HepG2 (cell line): ENCODE results near the gene ST6GALNAC2. TPM values are rescaled to one million over a fixed set of nuclear protein-coding genes. Genes with fewer than 3 reads are reported as not detected.

Source experiments
- ISX ChIP-seq: sonication (generic); formaldehyde crosslinking; conservative IDR thresholded peaks from 2 replicates; pipeline ENCODE4 v1.5.0; 2020; ENCODE audit warnings: missing genetic modification reagents
- KLF13 ChIP-seq: sonication (generic); formaldehyde crosslinking; IDR thresholded peaks from 2 replicates; pipeline ENCODE4 v1.4.0; 2020; ENCODE audit warnings: mild to moderate bottlenecking, missing genetic modification reagents
- KLF6 ChIP-seq: IDR thresholded peaks from 2 replicates; pipeline ENCODE4 v1.8.0; 2016; ENCODE audit warnings: missing biosample characterization, missing genetic modification reagents
- LCORL ChIP-seq, 2 experiments: fragments of 450-650 bp in 1 of 2; sonication (generic) in 1 of 2; formaldehyde crosslinking in 1 of 2; IDR thresholded peaks; 2 replicates each; pipeline versions ENCODE4 v1.5.0 to v1.6.1; 2017 to 2020; ENCODE audit warnings: antibody characterized with exemption in 1 of 2, missing genetic modification reagents in 1 of 2
- RARG ChIP-seq: sonication (generic); formaldehyde crosslinking; IDR thresholded peaks from 2 replicates; pipeline ENCODE4 v1.4.0; 2020; ENCODE audit warnings: low read depth, mild to moderate bottlenecking, missing genetic modification reagents
- SIN3A ChIP-seq: IDR thresholded peaks from 2 replicates; pipeline ENCODE4 v1.6.1; 2011; ENCODE audit warnings: low read depth, mild to moderate bottlenecking, control low read depth, low read length, borderline replicate concordance
- ZFP36L2 ChIP-seq: sonication (generic); formaldehyde crosslinking; IDR thresholded peaks from 2 replicates; pipeline ENCODE4 v1.4.0; 2020; ENCODE audit warnings: missing genetic modification reagents
- ZNF205 ChIP-seq: IDR thresholded peaks from 2 replicates; pipeline ENCODE4 v1.6.1; 2018; ENCODE audit warnings: missing biosample characterization, missing genetic modification reagents
- ZNF329 ChIP-seq: sonication (generic); formaldehyde crosslinking; IDR thresholded peaks from 2 replicates; pipeline ENCODE4 v1.9.0; 2021; ENCODE audit warnings: low read depth, mild to moderate bottlenecking, missing genetic modification reagents
- ZNF382 ChIP-seq: sonication (generic); formaldehyde crosslinking; IDR thresholded peaks from 2 replicates; pipeline ENCODE4 v1.5.0; 2020; ENCODE audit warnings: missing genetic modification reagents, mild to moderate bottlenecking, borderline replicate concordance
- ZNF562 ChIP-seq: sonication (generic); formaldehyde crosslinking; IDR thresholded peaks from 2 replicates; pipeline ENCODE4 v1.8.0; 2022; ENCODE audit warnings: missing genetic modification reagents, borderline replicate concordance
- ZNF775 ChIP-seq: sonication (generic); formaldehyde crosslinking; IDR thresholded peaks from 2 replicates; pipeline ENCODE4 v1.4.0; 2020; ENCODE audit warnings: missing genetic modification reagents, mild to moderate bottlenecking, moderate library complexity, borderline replicate concordance
- ZNF780A ChIP-seq: sonication (generic); formaldehyde crosslinking; IDR thresholded peaks from 2 replicates; pipeline ENCODE4 v1.8.0; 2022; ENCODE audit warnings: mild to moderate bottlenecking, missing genetic modification reagents, moderate library complexity
- ZSCAN9 ChIP-seq: IDR thresholded peaks from 2 replicates; pipeline ENCODE4 v1.6.1; 2016; ENCODE audit warnings: borderline replicate concordance
- ZUFSP ChIP-seq: sonication (generic); formaldehyde crosslinking; IDR thresholded peaks from 2 replicates; pipeline ENCODE4 v1.9.0; 2021; ENCODE audit warnings: missing genetic modification reagents, mild to moderate bottlenecking, borderline replicate concordance
- polyA plus RNA-seq, 8 experiments: library from polyadenylated mRNA; depleted of rRNA in 3 of 8; stranded (reverse) in 7 of 8; unstranded in 1 of 8; fragments of >200 nt; fragmentation: Illumina TruSeq in 4 of 8; extraction: Trizol in 4 of 8; gene quantifications; 2 replicates each; pipeline versions ENCODE4 v1.2.1 to v1.2.3, GENCODE V29; 2011 to 2016; ENCODE audit warnings: low read depth in 4 of 8, missing spikeins in 1 of 8, mixed read lengths in 1 of 8; ENCODE audit not compliant: insufficient read depth in 1 of 8
- total RNA-seq, 5 experiments: library from RNA; depleted of rRNA; stranded (reverse); fragments of >200 nt; fragmentation: Illumina TruSeq; extraction: Trizol; gene quantifications; 2 replicates each; pipeline ENCODE4 v1.2.3, GENCODE V29; 2016; ENCODE audit warnings: low read depth in 1 of 5
- TF ChIP-seq, protein P1 (sequence below), 2 experiments: sonication (generic) in 1 of 2; formaldehyde crosslinking in 1 of 2; IDR thresholded peaks; 2 replicates each; pipeline versions ENCODE4 v1.4.0 to v1.6.1; 2018 to 2020; ENCODE audit warnings: missing genetic modification reagents in 2 of 2, borderline replicate concordance in 1 of 2, low read depth in 1 of 2, mild to moderate bottlenecking in 1 of 2, missing biosample characterization in 1 of 2
- TF ChIP-seq, protein P2 (sequence below): sonication (generic); formaldehyde crosslinking; IDR thresholded peaks from 2 replicates; pipeline ENCODE4 v1.5.0; 2020; ENCODE audit warnings: mild to moderate bottlenecking, missing genetic modification reagents, borderline replicate concordance
- TF ChIP-seq, protein P3 (sequence below): sonication (generic); formaldehyde crosslinking; conservative IDR thresholded peaks from 2 replicates; pipeline ENCODE4 v1.8.1; 2023; ENCODE audit warnings: missing genetic modification reagents

The ST6GALNAC2 gene
- total and polyA plus RNA-seq, 2 of the 13 experiments (the other 11 are each of a cell fraction or from before 2014, with no cell fraction given) = 0.12 to 0.49 TPM

DNA sequence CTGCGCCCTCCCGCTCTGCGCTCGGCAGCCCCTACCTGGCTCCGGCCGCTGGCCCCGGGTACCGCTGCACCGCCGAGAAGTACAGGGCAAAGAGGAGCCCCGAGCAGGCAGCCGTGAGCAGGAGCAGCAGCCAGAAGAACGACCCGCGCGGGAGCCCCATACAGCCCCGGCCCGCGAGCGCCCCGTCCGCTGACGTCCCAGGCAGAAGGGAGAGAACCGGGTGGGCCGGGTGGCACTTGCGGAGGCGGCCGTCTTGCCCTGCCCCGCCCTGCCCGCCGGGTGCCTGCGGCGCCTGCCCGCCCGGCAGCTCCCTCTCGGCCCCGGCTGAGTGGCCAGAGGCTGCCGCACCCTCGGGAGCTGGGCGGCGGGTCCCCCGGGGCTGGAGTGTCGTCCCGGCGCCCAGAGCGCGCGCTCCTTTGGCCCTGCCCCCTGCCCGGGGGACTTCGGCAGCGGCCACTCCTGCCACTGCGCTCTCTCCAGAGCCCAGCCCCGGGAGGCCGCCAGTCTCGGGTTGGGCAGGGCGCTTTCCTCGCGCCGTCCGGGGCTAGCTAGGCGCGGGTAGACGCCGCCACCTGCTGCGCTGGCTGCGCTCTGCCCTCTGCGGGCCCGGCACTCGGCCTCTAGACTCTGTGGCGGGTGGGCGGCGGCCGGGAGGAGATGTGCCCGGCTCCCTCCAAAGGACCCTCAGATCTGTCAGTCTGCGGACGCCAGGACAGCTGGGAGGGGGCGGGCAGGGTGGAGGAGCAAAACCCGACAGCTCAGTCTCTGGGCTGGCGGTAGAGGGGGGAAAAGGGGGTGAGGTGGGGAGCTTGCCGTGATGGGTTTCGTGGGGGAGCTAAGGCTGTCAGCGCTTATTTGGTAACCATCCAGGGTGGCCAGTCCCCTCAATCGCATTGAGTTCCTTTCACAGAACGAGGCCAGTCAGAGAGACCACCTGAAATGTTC, at the start of gene ST6GALNAC2 (continued):
- TF ChIP-seq ZUFSP (CRISPR knock-in tag) (no peak), KLF13 (CRISPR knock-in tag) (no peak), RARG (CRISPR knock-in tag) (no peak), ZNF205 (CRISPR knock-in tag) (0 out of 2 replicates have a peak, but pooled peaks have one; percentile 57), ZNF562 (CRISPR knock-in tag) (no peak), ISX (CRISPR knock-in tag) (no peak), ZNF780A (CRISPR knock-in tag) (no peak), LCORL (IDR thresholded peaks at IDR 0.05) (no peak), LCORL (CRISPR knock-in tag; IDR thresholded peaks at IDR 0.05) (peak; percentile 88), ZNF329 (CRISPR knock-in tag) (no peak), ZNF382 (CRISPR knock-in tag) (no peak), KLF6 (CRISPR knock-in tag) (0 out of 2 replicates have a peak, but pooled peaks have one; percentile 58), ZSCAN9 (CRISPR knock-in tag) (no peak), ZNF775 (no peak), ZFP36L2 (CRISPR knock-in tag) (no peak), SIN3A (no peak)
- TF ChIP-seq, protein P1, sequence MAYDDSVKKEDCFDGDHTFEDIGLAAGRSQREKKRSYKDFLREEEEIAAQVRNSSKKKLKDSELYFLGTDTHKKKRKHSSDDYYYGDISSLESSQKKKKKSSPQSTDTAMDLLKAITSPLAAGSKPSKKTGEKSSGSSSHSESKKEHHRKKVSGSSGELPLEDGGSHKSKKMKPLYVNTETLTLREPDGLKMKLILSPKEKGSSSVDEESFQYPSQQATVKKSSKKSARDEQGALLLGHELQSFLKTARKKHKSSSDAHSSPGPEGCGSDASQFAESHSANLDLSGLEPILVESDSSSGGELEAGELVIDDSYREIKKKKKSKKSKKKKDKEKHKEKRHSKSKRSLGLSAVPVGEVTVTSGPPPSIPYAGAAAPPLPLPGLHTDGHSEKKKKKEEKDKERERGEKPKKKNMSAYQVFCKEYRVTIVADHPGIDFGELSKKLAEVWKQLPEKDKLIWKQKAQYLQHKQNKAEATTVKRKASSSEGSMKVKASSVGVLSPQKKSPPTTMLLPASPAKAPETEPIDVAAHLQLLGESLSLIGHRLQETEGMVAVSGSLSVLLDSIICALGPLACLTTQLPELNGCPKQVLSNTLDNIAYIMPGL (CRISPR knock-in tag; IDR thresholded peaks at IDR 0.05; ENCODE audit: borderline replicate concordance in 1 of 2, low read depth in 1 of 2) = peak; percentile 16 to 87; a peak in 2 of 4 replicates
- TF ChIP-seq, protein P2, sequence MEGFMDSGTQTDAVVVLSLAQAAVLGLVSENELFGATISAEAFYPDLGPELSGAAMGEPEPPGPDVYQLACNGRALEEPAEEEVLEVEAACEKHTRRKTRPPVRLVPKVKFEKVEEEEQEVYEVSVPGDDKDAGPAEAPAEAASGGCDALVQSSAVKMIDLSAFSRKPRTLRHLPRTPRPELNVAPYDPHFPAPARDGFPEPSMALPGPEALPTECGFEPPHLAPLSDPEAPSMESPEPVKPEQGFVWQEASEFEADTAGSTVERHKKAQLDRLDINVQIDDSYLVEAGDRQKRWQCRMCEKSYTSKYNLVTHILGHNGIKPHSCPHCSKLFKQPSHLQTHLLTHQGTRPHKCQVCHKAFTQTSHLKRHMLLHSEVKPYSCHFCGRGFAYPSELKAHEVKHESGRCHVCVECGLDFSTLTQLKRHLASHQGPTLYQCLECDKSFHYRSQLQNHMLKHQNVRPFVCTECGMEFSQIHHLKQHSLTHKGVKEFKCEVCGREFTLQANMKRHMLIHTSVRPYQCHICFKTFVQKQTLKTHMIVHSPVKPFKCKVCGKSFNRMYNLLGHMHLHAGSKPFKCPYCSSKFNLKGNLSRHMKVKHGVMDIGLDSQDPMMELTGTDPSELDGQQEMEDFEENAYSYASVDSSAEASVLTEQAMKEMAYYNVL (CRISPR knock-in tag) = 0 out of 2 replicates have a peak, but pooled peaks have one; percentile 60
- TF ChIP-seq, protein P3, sequence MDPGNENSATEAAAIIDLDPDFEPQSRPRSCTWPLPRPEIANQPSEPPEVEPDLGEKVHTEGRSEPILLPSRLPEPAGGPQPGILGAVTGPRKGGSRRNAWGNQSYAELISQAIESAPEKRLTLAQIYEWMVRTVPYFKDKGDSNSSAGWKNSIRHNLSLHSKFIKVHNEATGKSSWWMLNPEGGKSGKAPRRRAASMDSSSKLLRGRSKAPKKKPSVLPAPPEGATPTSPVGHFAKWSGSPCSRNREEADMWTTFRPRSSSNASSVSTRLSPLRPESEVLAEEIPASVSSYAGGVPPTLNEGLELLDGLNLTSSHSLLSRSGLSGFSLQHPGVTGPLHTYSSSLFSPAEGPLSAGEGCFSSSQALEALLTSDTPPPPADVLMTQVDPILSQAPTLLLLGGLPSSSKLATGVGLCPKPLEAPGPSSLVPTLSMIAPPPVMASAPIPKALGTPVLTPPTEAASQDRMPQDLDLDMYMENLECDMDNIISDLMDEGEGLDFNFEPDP (CRISPR knock-in tag) = no peak
